Mesodermal cell (in vitro differentiated cells): ENCODE data around the gene PA2G4.

Source experiments
- H3K27ac ChIP-seq: 2 replicates; pipeline ENCODE4 v1.7.0; 2013; ENCODE audit warnings: mild to moderate bottlenecking, low read depth, low read length, moderate library complexity; ENCODE audit not compliant: severe bottlenecking
- H3K36me3 ChIP-seq: 2 replicates; pipeline ENCODE4 v1.7.1; 2013; ENCODE audit warnings: mild to moderate bottlenecking, low read length, moderate library complexity; ENCODE audit not compliant: control insufficient read depth, insufficient read depth
- H3K4me1 ChIP-seq: one replicate; pipeline ENCODE4 v1.7.1; 2013; ENCODE audit warnings: mild to moderate bottlenecking, low read length; ENCODE audit not compliant: insufficient read depth, control insufficient read depth, poor library complexity, severe bottlenecking
- H3K4me3 ChIP-seq: 2 replicates; pipeline ENCODE4 v1.7.0; 2013; ENCODE audit warnings: low read length, control low read depth, mild to moderate bottlenecking; ENCODE audit not compliant: insufficient read depth, poor library complexity, severe bottlenecking; ENCODE audit errors: extremely low read depth
- H3K9me3 ChIP-seq: 2 replicates; pipeline ENCODE4 v1.7.1; 2013; ENCODE audit warnings: mild to moderate bottlenecking, low read length, moderate library complexity; ENCODE audit not compliant: control insufficient read depth
- WGBS, 2 experiments: methylation state at CpG; one replicate each; pipeline ENCODE4 v1.1.5; 2013; ENCODE audit warnings: missing lambda C conversion rate in 2 of 2; ENCODE audit not compliant: insufficient coverage in 2 of 2; 5-methylcytosine and 5-hydroxymethylcytosine counted together

The PA2G4 gene

GRCh38 chr12:56080556-56081138, 23.7 kb upstream of the PA2G4 start:
- H3K4me3 ChIP-seq, result peak overlapping the region; percentile 58
- no peak overlapping the region for H3K27ac ChIP-seq
- H3K4me1 ChIP-seq, result peaks cover 17% of the 10 kb centered on the region
- WGBS, 2 experiments, result 12 to 33% methylated on average over 3 to 9 of the region's 20 CpGs
- no peaks in the 10 kb centered on the region for H3K36me3 ChIP-seq
- no peaks in the 10 kb centered on the region for H3K9me3 ChIP-seq

GRCh38 chr12:56081393-56082347, 22.7 kb upstream of the PA2G4 start:
- peaks cover 17% of the 10 kb centered on the region for H3K4me1 ChIP-seq
- H3K36me3 ChIP-seq, result no peaks in the 10 kb centered on the region
- no peaks in the 10 kb centered on the region for H3K9me3 ChIP-seq
- H3K4me3 ChIP-seq, result peak overlapping the region; percentile 58
- 40 to 67% methylated on average over 1 to 2 of the region's 6 CpGs for WGBS, 2 experiments
- H3K27ac ChIP-seq, result peak overlapping the region; percentile 63

GRCh38 chr12:56082382-56082781, 22.0 kb upstream of the PA2G4 start:
- Histone ChIP-seq H3K4me3 (no peak overlapping the region), H3K27ac (peak overlapping the region; percentile 23), H3K4me1 (peaks cover 17% of the 10 kb centered on the region), H3K9me3 (no peaks in the 10 kb centered on the region), H3K36me3 (no peaks in the 10 kb centered on the region)
- WGBS, 2 experiments, result 88% methylated on average over 1 of the region's 2 CpGs; no CpG with 5 or more reads in 1 of the 2 experiments

DNA sequence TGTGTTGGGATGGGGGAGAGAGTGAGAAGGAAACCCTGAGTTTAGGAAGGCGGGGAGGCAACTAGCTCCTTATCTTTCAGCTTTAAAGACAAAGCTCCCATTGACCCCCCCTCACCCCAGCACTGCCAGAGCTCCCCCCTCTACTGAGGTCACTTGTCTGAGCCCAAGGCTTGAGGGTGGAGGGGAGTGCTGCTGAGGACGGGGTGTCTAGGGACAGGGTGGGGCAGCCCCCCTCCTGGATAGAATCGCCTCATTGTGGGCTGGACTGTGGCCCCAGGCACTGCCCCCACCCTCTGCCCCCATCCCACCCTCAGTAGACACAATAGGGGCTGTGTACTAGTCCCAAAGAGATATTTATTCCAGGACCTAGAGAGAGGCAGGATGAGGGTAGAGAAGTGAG, 21.4 kb upstream of the PA2G4 start:
- no peak overlapping the region for H3K4me3 ChIP-seq
- H3K36me3 ChIP-seq, result no peaks in the 10 kb centered on the region
- 80% methylated on average over 1 of the region's 3 CpGs; no CpG with 5 or more reads in 1 of the 2 experiments for WGBS, 2 experiments
- no peaks in the 10 kb centered on the region for H3K9me3 ChIP-seq
- peaks cover 17% of the 10 kb centered on the region for H3K4me1 ChIP-seq
- H3K27ac ChIP-seq, result peak overlapping the region; percentile 23

DNA sequence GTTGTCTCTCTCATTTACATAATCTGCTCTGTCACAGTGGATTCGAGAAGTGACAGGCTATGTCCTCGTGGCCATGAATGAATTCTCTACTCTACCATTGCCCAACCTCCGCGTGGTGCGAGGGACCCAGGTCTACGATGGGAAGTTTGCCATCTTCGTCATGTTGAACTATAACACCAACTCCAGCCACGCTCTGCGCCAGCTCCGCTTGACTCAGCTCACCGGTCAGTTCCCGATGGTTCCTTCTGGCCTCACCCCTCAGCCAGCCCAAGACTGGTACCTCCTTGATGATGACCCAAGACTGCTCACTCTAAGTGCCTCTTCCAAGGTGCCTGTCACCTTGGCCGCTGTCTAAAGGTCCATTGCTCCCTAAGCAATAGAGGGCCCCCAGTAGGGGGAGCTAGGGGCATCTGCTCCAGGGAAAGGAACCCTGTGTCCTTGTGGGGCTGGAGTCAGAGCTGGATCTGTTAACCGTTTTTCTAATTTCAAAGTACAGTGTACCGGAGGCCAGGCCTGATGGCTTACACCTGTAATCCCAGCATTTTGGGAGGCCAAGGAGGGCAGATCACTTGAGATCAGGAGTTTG, 19.3 kb upstream of the PA2G4 start:
- WGBS, 2 experiments, result 93 to 95% methylated on average over 14 to 15 of the region's 15 CpGs
- H3K36me3 ChIP-seq, result no peaks in the 10 kb centered on the region

DNA sequence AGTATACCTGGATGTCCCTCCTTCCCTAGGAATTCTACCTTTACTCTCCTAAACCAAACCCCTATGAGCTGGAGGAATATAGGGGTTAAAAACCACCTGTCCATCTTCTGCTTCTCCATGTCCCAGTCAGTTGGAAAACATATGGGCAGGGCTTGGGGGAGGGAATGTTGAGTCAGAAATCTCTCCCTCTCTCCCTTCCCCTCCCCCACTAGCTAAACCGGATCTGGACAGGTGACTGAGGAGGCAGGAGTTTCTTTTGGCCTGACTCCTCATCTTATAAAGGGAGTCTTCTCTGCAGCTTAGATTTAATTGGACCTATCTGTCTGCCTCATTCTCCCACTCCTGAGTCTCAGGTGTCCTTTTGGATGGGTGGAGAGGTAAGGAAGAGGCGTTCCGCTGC, 18.3 kb upstream of the PA2G4 start:
- no CpG with 5 or more reads among the region's 3 CpGs for WGBS, 2 experiments
- Histone ChIP-seq H3K27ac (no peak overlapping the region), H3K4me1 (peaks cover 8% of the 10 kb centered on the region), H3K4me3 (no peak overlapping the region), H3K36me3 (no peaks in the 10 kb centered on the region), H3K9me3 (no peaks in the 10 kb centered on the region)

More for the DNA sequence above, 19.3 kb upstream of the PA2G4 start:
- H3K4me1 ChIP-seq, result peaks cover 17% of the 10 kb centered on the region
- no peak overlapping the region for H3K27ac ChIP-seq
- H3K4me3 ChIP-seq, result no peak overlapping the region
- H3K9me3 ChIP-seq, result no peaks in the 10 kb centered on the region

- Histone ChIP-seq H3K36me3 (no peaks in the 10 kb centered on the region), H3K4me1 (peaks cover 6% of the 10 kb centered on the region), H3K4me3 (no peak overlapping the region), H3K9me3 (no peaks in the 10 kb centered on the region), H3K27ac (no peak overlapping the region)
- WGBS, 2 experiments, result 75 to 82% methylated on average over 6 of the region's 6 CpGs
Observed at GRCh38 chr12:56086608-56087007, 17.8 kb upstream of the PA2G4 start.

DNA sequence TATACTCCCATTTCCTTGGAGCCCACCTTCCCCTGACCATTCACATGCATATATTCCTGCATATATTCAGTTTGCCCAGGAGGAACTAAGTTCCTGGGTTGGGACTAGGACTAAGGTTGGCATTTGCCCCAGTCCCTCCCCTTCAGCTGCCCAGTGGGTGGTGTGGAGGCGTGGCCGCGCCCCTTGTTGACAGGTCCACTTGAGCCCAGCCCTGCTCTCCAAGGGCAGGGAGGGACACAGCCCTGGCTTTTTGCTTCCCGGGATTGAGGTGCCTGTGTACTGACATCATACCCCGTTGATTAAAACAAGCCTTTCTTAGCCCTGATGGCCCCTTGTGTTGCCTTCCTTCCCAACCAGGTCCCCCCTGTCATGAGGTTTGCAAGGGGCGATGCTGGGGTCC, 17.1 kb upstream of the PA2G4 start:
- Histone ChIP-seq H3K9me3 (no peaks in the 10 kb centered on the region), H3K4me1 (peaks cover 6% of the 10 kb centered on the region), H3K4me3 (no peak overlapping the region), H3K36me3 (no peaks in the 10 kb centered on the region), H3K27ac (no peak overlapping the region)
- 92 to 98% methylated on average over 6 of the region's 6 CpGs for WGBS, 2 experiments

GRCh38 chr12:56097738-56098137, 6.6 kb upstream of the PA2G4 start:
- H3K9me3 ChIP-seq, result no peaks in the 10 kb centered on the region
- no peak overlapping the region for H3K27ac ChIP-seq
- peaks cover 4% of the 10 kb centered on the region for H3K36me3 ChIP-seq
- H3K4me3 ChIP-seq, result no peak overlapping the region
- WGBS, 2 experiments, result 85 to 99% methylated on average over 1 to 6 of the region's 6 CpGs
- no peaks in the 10 kb centered on the region for H3K4me1 ChIP-seq

- H3K4me1 ChIP-seq, result no peaks in the 10 kb centered on the region
- peaks cover 4% of the 10 kb centered on the region for H3K36me3 ChIP-seq
- no peak overlapping the region for H3K4me3 ChIP-seq
- H3K9me3 ChIP-seq, result no peaks in the 10 kb centered on the region
- no peak overlapping the region for H3K27ac ChIP-seq
- 92 to 93% methylated on average over 2 to 3 of the region's 3 CpGs for WGBS, 2 experiments
Observed at GRCh38 chr12:56098592-56098991, 5.8 kb upstream of the PA2G4 start.
